Activated T-cell treated with anti-CD3 and anti-CD28 coated beads, Interleukin-2, amount 50 U/mL, for 4 hours (primary cell): ENCODE measurements around the gene MECP2. TPM values are rescaled to one million over a fixed set of nuclear protein-coding genes. Genes with fewer than 3 reads are reported as not detected.

Experiments
- ATAC-seq, 2 donors: fragments of 200-7000 bp; cut with Tn5 transposase; one replicate each; pipeline ENCODE4 v1.10.0; 2021
- DNase-seq: peaks from one replicate; pipeline ENCODE4 v3.0.0-alpha.2; 2020
- H3K27me3 Mint-ChIP-seq: one replicate; pipeline ENCODE4 v1.8.0; 2021; ENCODE audit warnings: low read depth, mixed read lengths
- H3K36me3 Mint-ChIP-seq: one replicate; pipeline ENCODE4 v1.8.0; 2022; ENCODE audit warnings: mixed read lengths; ENCODE audit not compliant: insufficient read depth
- H3K4me1 Mint-ChIP-seq: one replicate; pipeline ENCODE4 v1.8.0; 2021; ENCODE audit warnings: low read depth, mixed read lengths
- H3K4me3 Mint-ChIP-seq: one replicate; pipeline ENCODE4 v1.8.0; 2021; ENCODE audit warnings: mild to moderate bottlenecking, moderate library complexity, mixed read lengths
- H3K9me3 Mint-ChIP-seq: one replicate; pipeline ENCODE4 v1.8.0; 2021; ENCODE audit warnings: mixed read lengths
- total RNA-seq, 3 donors: library from RNA; stranded (reverse); gene quantifications; one replicate each; pipeline ENCODE4 v1.2.1, GENCODE V29; 2021

The MECP2 gene
- total RNA-seq, 3 donors from 2014 or later: 42.6 to 46.7 (median 45.7) TPM

DNA sequence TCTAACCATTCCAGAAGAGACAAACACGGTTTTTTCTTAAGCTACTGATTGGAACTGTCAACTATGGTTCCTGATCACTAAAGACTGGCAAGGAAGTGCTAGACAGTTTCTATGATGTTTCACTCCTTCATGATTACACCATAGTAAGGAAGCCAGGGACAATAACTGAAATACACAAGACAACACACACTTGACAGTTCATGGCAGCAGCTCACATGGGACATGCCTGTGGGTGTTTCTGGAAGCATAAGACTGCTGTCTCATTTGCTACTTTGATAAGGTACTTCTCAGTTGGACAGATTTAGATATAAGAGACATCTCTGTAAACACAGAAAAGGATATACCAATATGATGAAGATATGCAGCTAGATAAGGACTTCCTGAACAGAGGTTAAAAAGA, 69.5 kb downstream of the MECP2 start:
- Mint-ChIP-seq H3K9me3 (no peaks in the 10 kb centered on the region), H3K4me3 (no peak overlapping the region), H3K27me3 (no peaks in the 10 kb centered on the region), H3K4me1 (peaks cover 4% of the 10 kb centered on the region), H3K36me3 (peaks cover 4% of the 10 kb centered on the region)
- DNase-seq (no peak), ATAC-seq (no peak)

DNA sequence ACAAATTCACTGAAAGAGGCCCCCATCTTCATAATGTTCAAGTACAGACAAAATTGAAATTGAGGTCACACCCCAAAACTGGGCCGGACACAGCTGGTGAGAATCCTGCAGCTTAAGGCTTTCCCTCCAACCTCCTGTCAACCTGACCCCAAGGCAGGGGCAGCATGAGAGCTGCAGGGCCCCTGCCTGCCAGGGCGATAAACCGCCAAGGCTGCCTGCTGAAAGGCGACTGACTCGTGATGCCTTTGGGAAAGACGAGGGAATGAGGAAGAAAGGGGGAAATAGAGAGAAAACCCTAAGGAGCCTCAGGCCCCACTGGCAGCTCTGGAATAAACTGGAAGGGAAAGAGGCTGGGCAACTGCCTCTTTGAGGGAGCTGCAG, 70.5 kb downstream of the MECP2 start:
- Mint-ChIP-seq H3K27me3 (no peaks in the 10 kb centered on the region), H3K9me3 (no peaks in the 10 kb centered on the region), H3K36me3 (peaks cover 4% of the 10 kb centered on the region), H3K4me1 (peaks cover 4% of the 10 kb centered on the region), H3K4me3 (no peak overlapping the region)
- no peak for ATAC-seq
- no peak for DNase-seq

DNA sequence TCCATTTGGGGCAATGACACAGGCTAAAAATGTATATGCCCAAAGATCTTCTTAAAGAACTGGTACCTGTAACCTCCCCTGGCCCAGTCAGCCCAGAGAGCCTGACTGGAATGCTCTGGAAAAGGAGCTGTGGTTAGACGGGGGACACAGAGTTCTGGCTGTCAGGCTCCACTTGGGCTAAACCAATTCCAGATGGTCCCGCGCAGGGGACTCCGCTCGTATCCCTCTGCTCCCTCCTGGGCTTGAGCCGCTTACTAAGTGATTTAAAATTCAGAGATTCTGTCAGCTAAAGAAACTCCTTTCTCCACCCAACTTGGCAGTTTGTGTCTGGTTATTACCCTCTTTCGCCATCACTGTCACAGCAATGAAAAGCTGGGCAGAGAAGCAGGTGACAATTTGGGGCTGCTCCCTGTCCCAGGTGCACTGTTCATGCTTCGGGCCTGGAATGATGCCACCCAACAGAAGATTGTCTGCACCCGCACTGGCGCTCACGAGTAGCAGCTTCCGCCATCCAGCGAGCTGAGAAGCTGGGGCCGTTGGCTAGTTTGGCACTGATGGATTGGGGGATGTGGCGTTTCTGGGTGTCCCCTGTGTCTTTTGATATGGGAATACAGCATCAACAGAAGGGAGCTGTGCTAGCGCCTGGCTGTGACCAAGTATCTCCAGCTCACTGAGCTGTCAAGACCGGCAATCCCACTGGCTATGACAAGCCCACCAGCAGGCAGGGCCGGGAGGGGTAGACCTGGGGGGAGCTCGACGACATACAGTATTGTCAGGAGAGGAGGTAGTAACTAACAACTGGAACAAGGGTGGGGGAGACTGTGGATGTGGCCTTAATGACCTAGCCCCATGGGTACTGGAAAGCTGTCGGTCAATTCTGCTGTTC, 71.1 kb downstream of the MECP2 start:
- Mint-ChIP-seq H3K9me3 (no peaks in the 10 kb centered on the region), H3K4me3 (no peak overlapping the region), H3K4me1 (peaks cover 6% of the 10 kb centered on the region), H3K36me3 (peaks cover 4% of the 10 kb centered on the region), H3K27me3 (no peaks in the 10 kb centered on the region)
- no peak for ATAC-seq
- DNase-seq: no peak

DNA sequence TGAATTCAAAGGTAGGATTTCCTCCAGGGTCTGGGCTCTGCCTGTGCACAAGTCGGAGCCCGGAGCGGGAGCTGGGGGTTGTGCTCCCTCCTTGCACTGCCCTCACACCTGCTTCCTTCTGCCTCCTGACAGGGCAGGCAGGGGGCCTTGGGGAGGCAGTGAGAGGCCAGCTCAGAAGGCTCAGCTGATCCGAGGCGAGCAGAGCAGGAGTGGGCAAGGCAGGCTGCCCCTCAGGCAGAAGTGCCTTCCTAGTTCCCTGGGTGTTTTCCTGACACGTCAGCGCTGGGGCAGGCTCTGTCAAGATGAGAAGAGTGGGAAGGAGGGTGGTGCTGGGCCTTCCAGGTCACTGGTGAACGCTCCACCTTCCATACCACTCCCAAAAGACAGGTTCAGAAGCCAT, 72.3 kb downstream of the MECP2 start:
- Mint-ChIP-seq H3K4me3 (no peak overlapping the region), H3K4me1 (peaks cover 15% of the 10 kb centered on the region), H3K36me3 (peaks cover 2% of the 10 kb centered on the region), H3K9me3 (no peaks in the 10 kb centered on the region), H3K27me3 (no peaks in the 10 kb centered on the region)
- no peak for ATAC-seq
- no peak for DNase-seq

DNA sequence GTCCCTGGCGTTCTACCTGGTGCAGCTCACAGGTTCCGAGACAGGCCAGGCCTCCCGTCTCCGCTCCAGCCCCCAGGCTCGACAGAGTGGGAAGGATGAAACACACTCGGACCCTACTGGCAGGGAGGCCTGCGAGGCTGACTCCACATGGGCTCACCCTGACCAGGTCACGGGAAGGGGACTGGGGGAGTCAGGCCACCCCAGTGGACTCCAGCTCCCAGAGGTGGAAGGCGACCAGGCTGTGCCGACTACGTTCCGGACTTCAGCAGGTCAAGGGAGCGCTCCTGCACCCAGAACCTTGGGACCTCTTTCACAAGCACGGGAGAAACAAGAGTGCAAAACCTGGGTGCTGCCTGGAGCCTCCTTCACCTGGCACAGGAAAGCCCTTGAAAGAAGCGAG, 73.2 kb downstream of the MECP2 start:
- no peak for DNase-seq
- Mint-ChIP-seq H3K36me3 (peaks cover 2% of the 10 kb centered on the region), H3K4me3 (no peak overlapping the region), H3K9me3 (no peaks in the 10 kb centered on the region), H3K27me3 (no peaks in the 10 kb centered on the region), H3K4me1 (peaks cover 15% of the 10 kb centered on the region)
- ATAC-seq: no peak

DNA sequence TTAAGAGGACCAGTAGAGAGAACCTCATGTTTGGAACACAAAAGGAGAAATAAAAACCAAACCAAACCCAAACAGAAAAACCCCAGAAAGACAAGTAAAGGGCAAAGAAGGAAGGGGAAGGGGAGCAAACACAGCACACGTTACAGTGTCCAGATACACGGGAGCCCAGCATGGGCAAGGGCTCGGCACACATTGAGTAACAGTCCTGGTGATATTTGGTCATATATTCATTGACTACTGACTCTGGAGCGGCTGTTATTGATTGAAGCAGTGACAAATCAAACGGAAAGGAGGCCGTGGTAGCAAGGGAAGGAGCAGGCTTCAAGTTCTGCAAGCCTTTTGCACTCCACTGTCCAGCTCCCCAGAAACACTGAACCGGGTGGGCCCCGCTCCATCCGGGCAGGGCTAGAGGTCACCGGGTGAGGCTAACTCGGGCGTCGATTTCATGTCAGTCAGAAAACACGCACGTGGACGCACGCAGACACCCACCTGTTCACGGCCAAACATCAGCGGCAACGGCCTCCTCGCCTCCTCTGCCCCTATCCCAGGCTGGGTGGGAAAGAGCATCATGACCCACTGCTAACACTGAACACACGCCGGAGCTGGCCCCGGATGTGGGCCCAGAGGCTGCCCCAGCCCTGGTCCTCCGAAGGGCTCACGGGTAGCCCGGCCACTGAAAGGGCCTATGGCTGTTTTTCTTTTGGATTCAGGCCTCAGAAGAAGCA, 74.1 kb downstream of the MECP2 start:
- DNase-seq: no peak
- Mint-ChIP-seq H3K27me3 (no peaks in the 10 kb centered on the region), H3K4me3 (no peak overlapping the region)

DNA sequence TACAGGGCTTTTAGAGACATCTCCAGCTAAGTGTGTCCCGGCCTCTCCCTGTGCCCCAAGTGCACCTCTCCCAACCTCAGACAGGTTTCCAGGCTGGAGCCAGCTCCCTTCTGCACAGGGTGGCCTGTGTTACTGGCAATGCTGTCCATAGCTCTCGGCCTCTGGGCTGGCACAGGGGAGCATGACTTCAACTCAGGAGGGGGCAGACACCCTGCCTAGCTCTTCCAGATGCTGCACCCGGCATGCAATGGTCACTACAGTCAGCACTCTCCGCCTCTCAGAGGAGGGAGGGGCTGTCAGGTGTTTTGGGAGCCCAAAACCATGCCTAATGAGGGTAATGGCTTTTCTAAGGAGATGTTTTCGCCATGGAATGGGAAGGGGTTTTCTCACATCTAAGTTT, 75.4 kb downstream of the MECP2 start:
- H3K36me3 Mint-ChIP-seq: no peaks in the 10 kb centered on the region
- no peaks in the 10 kb centered on the region for H3K27me3 Mint-ChIP-seq

More for the DNA sequence above, 74.1 kb downstream of the MECP2 start:
- no peak for ATAC-seq
- peaks cover 2% of the 10 kb centered on the region for H3K36me3 Mint-ChIP-seq
- H3K4me1 Mint-ChIP-seq: peaks cover 13% of the 10 kb centered on the region
- no peaks in the 10 kb centered on the region for H3K9me3 Mint-ChIP-seq

DNA sequence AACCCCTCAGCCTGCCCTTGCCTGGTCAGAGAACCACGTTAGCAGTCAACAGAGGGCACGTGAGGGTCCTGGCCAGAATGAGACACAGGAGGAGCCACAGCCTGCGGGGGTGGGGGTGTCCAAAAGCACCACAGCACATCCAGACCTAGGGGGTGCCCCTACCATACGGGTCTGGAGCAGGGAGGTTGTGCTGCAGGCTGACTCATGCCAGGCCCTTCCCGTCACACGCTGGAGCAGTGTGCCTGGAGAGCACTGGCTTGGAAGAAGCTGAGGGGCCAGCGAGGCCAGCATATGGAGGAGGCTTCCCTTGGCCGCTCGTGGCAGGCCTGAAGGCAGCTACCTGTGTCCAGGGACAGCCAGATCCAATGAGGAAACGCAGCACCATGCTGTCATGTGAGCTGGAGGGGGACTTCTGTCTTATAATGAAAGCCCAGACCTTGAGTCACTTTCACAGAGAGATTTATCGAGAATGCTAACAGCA, 76.3 kb downstream of the MECP2 start:
- Mint-ChIP-seq H3K9me3 (no peaks in the 10 kb centered on the region), H3K4me1 (peaks cover 13% of the 10 kb centered on the region), H3K36me3 (no peaks in the 10 kb centered on the region), H3K27me3 (no peaks in the 10 kb centered on the region), H3K4me3 (peak overlapping the region; percentile 88)
- DNase-seq (no peak), ATAC-seq (peak; percentile 13 to 21)

More for the DNA sequence above, 75.4 kb downstream of the MECP2 start:
- Mint-ChIP-seq H3K4me3 (no peak overlapping the region), H3K9me3 (no peaks in the 10 kb centered on the region), H3K4me1 (peaks cover 13% of the 10 kb centered on the region)
- ATAC-seq (no peak), DNase-seq (no peak)

DNA sequence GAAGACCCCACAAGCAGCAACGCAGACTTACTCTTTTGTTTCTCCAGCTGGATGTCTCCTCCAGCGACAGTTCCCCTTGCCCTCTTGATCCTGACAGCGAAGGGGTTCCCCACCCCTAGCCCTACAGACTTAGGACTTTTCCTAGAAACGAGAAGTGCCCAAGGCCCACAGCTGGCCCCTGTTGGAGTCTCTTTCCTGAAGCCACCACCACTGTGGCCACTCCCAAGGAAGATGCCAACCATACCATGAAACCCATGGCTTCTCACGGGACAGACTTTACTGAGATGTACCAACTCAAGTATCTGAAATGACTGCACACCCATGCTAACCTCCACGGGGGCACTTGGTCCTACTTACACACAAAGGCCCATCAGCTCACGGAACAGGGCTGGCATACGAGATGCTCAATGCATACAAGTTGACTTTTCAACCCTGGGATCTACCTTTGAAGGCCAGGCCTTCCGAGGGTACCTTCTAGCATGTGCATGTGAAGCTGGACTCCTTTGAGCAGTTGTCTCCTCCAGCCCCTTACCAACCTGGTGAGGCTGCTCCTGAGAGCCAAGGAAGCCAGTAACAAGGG, 76.9 kb downstream of the MECP2 start:
- Mint-ChIP-seq H3K4me3 (peak overlapping the region; percentile 88), H3K27me3 (no peaks in the 10 kb centered on the region), H3K9me3 (no peaks in the 10 kb centered on the region), H3K4me1 (peaks cover 16% of the 10 kb centered on the region), H3K36me3 (peaks cover 3% of the 10 kb centered on the region)
- ATAC-seq: no peak
- DNase-seq: no peak

DNA sequence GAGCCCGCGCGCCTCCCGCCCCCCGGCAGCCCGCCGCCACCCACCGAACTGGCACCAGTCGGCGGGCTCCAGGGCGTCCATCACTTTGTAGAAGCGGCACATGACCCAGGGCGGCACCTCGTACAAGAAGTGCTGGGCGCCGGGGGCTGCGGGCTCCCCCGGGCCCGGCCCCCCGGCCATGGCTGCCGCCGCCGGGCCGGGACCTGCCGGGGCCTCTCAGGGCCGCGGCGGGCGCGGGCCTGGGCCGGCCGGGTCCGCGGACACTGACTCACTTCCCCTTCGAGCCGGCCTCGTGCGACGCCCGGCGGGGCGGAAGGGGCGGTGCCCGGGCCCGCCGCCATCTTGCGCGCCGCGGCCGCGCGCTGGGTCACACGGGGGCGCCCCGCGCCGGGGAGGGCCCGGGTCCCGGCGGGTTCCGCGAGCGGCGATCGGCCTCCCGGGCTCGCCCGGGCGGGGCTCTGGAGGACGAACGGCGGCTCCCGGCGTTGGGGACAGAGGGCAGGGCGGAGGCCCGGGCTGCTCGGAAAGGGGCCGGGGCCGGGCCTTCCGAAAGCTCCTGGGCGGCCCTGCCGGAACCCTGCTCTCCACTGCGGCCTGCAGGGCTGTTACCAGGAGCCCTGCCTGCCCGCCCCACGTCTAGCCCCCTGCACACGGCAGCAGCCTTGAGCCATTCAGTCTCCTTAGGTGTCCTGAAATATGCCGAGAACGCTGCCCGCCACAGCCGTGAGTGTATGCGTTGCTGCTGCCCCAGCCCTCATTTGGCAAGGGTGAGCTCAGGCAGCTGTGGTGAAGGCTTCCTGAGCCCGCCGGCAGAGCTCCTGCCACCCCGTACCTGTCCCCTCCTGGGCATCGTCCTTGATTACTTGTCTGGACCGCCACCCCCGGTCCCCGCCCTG, 77.6 kb downstream of the MECP2 start, which contains the start of gene IRAK1:
Gene IRAK1 (minus strand): TSS at position 270 of the 896 bp plus-strand sequence. CDS start 90 bp downstream, at position 180.
- ATAC-seq: peak; percentile 78 to 79

DNA sequence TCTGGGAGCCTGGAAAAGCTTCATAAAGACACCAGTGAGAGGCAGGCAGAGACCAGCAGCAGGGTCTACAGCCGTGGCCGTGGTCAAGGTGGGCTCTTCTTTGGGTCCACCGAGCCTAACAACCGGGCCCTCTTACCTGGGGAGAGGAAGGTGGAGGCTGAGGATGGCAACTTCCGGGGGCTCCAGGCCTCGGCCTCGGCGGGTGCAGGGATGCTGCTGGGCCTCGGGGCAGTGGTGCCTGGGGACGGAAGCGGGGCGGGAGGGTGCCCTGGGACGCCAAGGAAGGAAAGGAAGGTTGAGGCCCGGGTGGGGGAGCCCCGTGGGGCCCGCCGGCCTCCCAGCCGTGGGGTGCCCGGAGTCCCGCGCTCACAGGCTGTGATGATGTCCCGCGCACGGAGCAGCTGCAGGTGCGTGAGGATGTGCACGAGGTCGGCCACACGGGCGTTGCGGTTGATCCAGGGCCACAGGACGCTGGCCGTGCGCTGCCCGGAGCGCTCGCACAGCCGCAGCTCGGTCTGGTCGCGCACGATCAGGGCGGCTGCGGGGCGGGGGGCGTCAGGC, 78.4 kb downstream of the MECP2 start:
- Mint-ChIP-seq H3K36me3 (peaks cover 7% of the 10 kb centered on the region), H3K27me3 (no peaks in the 10 kb centered on the region), H3K4me3 (peak overlapping the region; percentile 89), H3K4me1 (peaks cover 18% of the 10 kb centered on the region), H3K9me3 (no peaks in the 10 kb centered on the region)
- DNase-seq (no peak), ATAC-seq (peak; percentile 20 to 24)

More for the DNA sequence above, 77.6 kb downstream of the MECP2 start, which contains the start of gene IRAK1:
- Mint-ChIP-seq H3K9me3 (no peaks in the 10 kb centered on the region), H3K4me1 (peaks cover 18% of the 10 kb centered on the region), H3K4me3 (peak within 1 kb of the TSS; percentile 89), H3K27me3 (no peaks in the 10 kb centered on the region), H3K36me3 (peaks cover 3% of the 10 kb centered on the region)
- DNase-seq: peak; percentile 48

DNA sequence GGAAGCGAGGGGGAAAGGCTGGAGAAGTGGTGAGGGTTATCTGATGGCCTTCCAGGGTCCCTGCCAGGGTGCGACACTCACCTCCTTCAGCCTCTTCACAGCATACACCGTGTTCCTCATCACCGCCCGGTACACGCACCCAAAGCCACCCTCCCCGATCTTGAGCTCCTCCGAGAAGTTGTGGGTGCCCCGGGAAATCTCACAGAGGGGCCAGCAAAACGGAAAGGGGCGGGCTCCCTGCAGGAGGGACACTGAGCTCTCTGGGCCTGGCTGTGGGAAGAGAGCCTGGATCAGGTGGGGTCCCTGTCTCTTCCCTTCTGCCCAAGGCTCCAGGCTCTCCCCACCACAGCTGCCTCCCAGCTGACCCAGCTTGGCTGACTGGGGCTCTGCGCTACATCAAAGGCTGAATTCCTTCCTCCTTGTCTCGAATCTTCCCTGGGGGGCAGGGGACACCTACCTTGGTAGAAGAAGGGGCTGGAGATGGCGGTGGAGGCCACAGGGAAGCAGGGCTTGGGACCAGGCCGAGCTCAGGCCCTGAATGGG, 78.9 kb downstream of the MECP2 start:
- Mint-ChIP-seq H3K4me3 (peak overlapping the region; percentile 89), H3K27me3 (no peaks in the 10 kb centered on the region), H3K4me1 (peaks cover 18% of the 10 kb centered on the region), H3K36me3 (peaks cover 7% of the 10 kb centered on the region), H3K9me3 (no peaks in the 10 kb centered on the region)
- DNase-seq (no peak), ATAC-seq (no peak)
